SH-SY5Y (cell line): ENCODE results near the gene TRIM54.

Source experiments
- GATA2 ChIP-seq: IDR thresholded peaks from 2 replicates; pipeline ENCODE4 v1.6.1; 2011; ENCODE audit warnings: mild to moderate bottlenecking, low read depth, low read length
- GATA3 ChIP-seq: IDR thresholded peaks from 2 replicates; pipeline ENCODE4 v1.6.1; 2011; ENCODE audit warnings: low read depth, mild to moderate bottlenecking, low read length, moderate library complexity

GRCh38 chr2:27270131-27270530 lies 12.1 kb upstream of the TRIM54 start:
- TF ChIP-seq GATA2 (no peak), GATA3 (no peak)
